ENCODE data around the gene ERFL. TPM values are rescaled to one million over a fixed set of nuclear protein-coding genes. Genes with fewer than 3 reads are reported as not detected.

The ERFL gene
- total and polyA plus RNA-seq, 2 of the 4 experiments (the other 2 are of a cell fraction), result not detected

DNA sequence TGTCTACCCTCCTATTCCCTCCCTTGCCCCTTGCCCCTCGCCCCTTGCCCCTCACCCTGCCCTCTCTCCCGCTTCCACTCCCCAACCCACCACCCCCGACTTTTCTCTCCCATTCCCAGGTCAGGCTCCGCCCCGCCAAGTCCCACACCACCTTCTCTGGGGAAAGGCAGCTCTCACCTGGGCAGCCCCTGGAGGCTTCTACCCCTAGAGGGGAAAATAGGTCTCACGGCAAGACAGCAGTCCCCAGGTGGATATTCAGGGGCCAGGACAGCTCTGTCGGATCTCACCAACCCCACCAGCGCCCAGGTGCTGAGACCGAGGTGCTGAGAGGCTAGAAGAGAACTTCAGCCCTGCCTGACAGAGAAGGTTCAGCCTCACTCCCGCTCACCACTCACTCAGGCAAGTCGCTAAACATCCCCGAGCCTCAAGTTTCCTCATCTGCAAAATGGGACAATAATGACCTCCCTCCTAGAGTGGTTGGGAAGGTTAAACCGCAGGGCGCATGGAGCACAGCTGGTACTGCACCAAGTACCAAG lies 1.4 kb upstream of the ERFL start:
- ATAC-seq (ENCODE audit: low read depth), result no peak
- H3K18ac ChIP-seq (ENCODE audit: low read depth, low read length), result no peak overlapping the region
- no peak overlapping the region for H3K14ac ChIP-seq (replicated peaks; ENCODE audit: low read depth, low read length)
- H4K8ac ChIP-seq (ENCODE audit: low read depth in 2 of 2, low read length in 2 of 2), result no peak overlapping the region
- H2BK20ac ChIP-seq (ENCODE audit: low read depth, low read length), result no peak overlapping the region
- no peak overlapping the region for H2BK5ac ChIP-seq (ENCODE audit: low read depth, low read length, poor library complexity, severe bottlenecking)
- H3K4me2 ChIP-seq (ENCODE audit: low read depth, low read length), result no peak overlapping the region
- no TSS peak for BruUV-seq (replicated peaks)
- H3K9me3 ChIP-seq (ENCODE audit: control insufficient read depth, insufficient read depth, low read length), result peaks cover 3% of the 10 kb centered on the region; the same call in 1 of the 2 replicates
- peaks cover 7% of the 10 kb centered on the region for H3K4me1 ChIP-seq (ENCODE audit: control insufficient read depth, insufficient read depth, low read length)
- no peak overlapping the region for H2AK9ac ChIP-seq (replicated peaks; ENCODE audit: low read depth, low read length, poor library complexity)
- TF ChIP-seq CEBPB (IDR thresholded peaks at IDR 0.05; ENCODE audit: low read depth, low read length), result no peak
- no peaks in the 10 kb centered on the region for H3K79me1 ChIP-seq (ENCODE audit: low read depth in 1 of 2, low read length in 2 of 2)
- no peak overlapping the region for H4K5ac ChIP-seq (ENCODE audit: low read depth, low read length)
- H2AFZ ChIP-seq (replicated peaks; ENCODE audit: low read length, poor library complexity), result no peak overlapping the region
- no peak overlapping the region for H3K4ac ChIP-seq (ENCODE audit: low read depth, low read length)
- H3K23ac ChIP-seq (ENCODE audit: low read depth, low read length), result no peak overlapping the region
- no peak overlapping the region for H3K56ac ChIP-seq (ENCODE audit: extremely low read depth, insufficient read depth, low read length)
- intact Hi-C loops (cut with micrococcal nuclease) (loop anchor here (5.0 kb wide), 1 partner anchor 47 kb away; the partner anchor contains the start of gene ARHGEF1), in situ Hi-C loops (cut with MboI; ENCODE audit: low sequenced_read_pairs) (no loop called here), dilution Hi-C loops (cut with HindIII; ENCODE audit: low sequenced_read_pairs, unreplicated experiment) (no loop called here)
- peaks cover 89% of the 10 kb centered on the region for H3K27me3 ChIP-seq (ENCODE audit: control insufficient read depth, insufficient read depth, low read length)
- H2AK5ac ChIP-seq (ENCODE audit: low read depth, low read length), result no peak overlapping the region
- no peaks in the 10 kb centered on the region; the same call in 1 of the 2 replicates for H3K9me1 ChIP-seq (ENCODE audit: insufficient read depth, low read length)
- POLR2A ChIA-PET (ENCODE audit: unreplicated experiment), result no interaction called here
- peaks cover 23% of the 10 kb centered on the region for H4K20me1 ChIP-seq (ENCODE audit: insufficient read depth, low read length)
- CTCF ChIA-PET, result no interaction called here
- no peak for DNase-seq
- H3K9ac ChIP-seq (ENCODE audit: low read depth, low read length), result no peak overlapping the region
- no peak overlapping the region for H2BK120ac ChIP-seq (ENCODE audit: low read depth, low read length)
- H3K27ac ChIP-seq (ENCODE audit: insufficient read depth, low read length), result no peak overlapping the region
- H3K4me3 ChIP-seq (ENCODE audit: insufficient read depth, low read depth, low read length), result no peak overlapping the region
- H4K91ac ChIP-seq (ENCODE audit: insufficient read depth, low read depth, low read length), result no peak overlapping the region
- no peaks in the 10 kb centered on the region for H3K36me3 ChIP-seq (ENCODE audit: control insufficient read depth, insufficient read depth, low read length)
- H2BK15ac ChIP-seq (ENCODE audit: low read depth, low read length), result no peak overlapping the region
- no CpG with 5 or more reads among the region's 14 CpGs for WGBS, 2 experiments (ENCODE audit: extremely low coverage in 2 of 2, insufficient read length in 1 of 2)

All from IMR-90 (cell line).